Tongue (tissue), 2 donors: ENCODE measurements around the gene ZCCHC9. TPM values are rescaled to one million over a fixed set of nuclear protein-coding genes. Genes with fewer than 3 reads are reported as not detected.
"Not testable (repeated sequence)": the region's sequence is repeated elsewhere in the genome, so short reads cannot be mapped to it uniquely, and the experiment has no call there.

ENCODE experiments used
- DNase-seq: peaks from one replicate; pipeline ENCODE4 v3.0.0-alpha.2; 2015
- total RNA-seq: library from RNA; depleted of rRNA; stranded (reverse); fragments of >200 nt; gene quantifications from one replicate; pipeline ENCODE4 v1.2.3, GENCODE V29; 2014

Gene ZCCHC9
- total RNA-seq, 1 donor from 2014 or later: 25.3 TPM

GRCh38 chr5:81308836-81309235 lies 7.4 kb downstream of the ZCCHC9 start:
- DNase-seq: no peak

GRCh38 chr5:81310402-81311063 lies 9.1 kb downstream of the ZCCHC9 start:
- DNase-seq: no peak

GRCh38 chr5:81313278-81313677 lies 11.9 kb downstream of the ZCCHC9 start:
- no peak for DNase-seq

DNA sequence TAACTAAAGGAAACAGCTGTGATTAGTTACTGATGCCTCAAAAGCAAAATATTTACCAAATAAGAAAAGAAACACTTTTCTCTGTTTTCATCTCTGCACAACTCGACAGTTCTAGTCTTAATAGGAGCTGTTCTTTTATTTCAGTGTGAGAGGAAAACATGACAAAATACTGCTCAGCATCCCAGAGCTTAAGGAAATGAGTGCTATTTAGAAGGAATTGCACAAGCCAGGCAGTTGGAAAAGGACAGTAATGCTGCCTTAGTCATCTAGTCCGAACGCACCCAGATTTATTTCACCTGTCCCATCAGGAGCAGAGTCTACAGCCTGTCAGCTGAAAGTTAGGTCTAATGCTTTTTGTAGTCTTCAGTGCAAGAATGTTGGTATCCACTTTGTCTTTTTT lies 12.3 kb downstream of the ZCCHC9 start:
- DNase-seq: no peak

DNA sequence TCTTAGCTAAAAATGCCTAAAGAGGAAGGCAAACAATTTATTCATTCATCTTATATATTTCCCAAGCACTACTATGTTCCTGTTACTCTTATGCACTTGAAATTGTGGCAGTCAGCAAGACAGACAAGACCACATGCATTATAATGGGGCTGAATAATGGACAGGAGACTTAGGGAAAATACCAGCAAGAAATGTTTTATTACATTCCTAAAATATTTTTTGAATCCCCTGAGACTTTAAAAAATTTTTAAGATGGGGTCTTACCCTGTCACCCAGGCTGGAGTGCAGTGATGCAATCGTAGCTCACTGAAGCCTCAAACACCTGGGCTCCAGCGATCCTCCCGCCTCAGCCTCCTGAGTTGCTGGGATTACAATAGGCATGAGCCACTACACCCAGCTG lies 13.2 kb downstream of the ZCCHC9 start:
- no peak for DNase-seq

DNA sequence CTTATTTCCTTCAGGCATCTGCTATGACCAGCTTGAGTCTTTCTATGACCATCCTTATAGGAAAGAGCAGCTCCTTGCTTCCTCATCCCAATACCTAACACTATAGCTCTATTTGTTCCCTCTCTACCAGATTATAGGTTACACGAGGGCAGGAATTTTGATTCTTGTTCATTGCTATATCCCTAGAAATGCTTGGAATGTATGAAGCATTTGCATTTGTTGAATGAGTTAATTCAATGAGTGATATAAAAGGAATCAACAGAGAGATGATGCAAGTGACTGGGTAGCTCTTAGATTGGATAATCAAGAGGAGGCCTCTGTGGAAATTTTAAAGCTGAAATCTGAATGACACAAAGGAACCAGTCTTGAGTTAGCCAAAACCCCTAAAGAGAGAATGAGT lies 13.9 kb downstream of the ZCCHC9 start:
- no peak for DNase-seq

- no peak for DNase-seq
These were observed 14.4 kb downstream of the ZCCHC9 start for GRCh38 chr5:81315830-81316229.

GRCh38 chr5:81316571-81316970 lies 15.2 kb downstream of the ZCCHC9 start:
- DNase-seq: no peak

GRCh38 chr5:81317536-81317935 lies 16.1 kb downstream of the ZCCHC9 start:
- no peak for DNase-seq

GRCh38 chr5:81326554-81326953 lies 25.2 kb downstream of the ZCCHC9 start:
- DNase-seq: no peak

GRCh38 chr5:81334304-81335061 lies 33.1 kb downstream of the ZCCHC9 start:
- DNase-seq: no peak

DNA sequence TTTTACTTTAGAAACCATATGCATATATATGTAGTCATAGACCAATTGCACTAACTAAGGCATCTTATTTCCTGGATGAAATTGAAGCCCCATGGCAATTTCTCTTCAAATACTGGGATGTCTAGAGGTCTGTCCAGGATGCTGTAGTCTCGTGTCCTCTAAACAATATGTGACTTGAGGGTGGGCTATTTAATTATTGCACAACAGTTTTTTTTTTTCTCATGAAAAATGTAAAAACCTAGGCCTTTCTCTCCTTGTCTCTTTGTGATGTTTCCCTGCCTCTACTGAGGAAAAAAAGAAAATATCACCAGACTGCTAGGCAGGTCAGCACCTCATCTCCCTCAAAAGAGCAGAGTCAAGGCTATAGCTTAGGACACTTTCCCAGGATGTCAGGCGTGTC lies 34.6 kb downstream of the ZCCHC9 start:
- no peak for DNase-seq

DNA sequence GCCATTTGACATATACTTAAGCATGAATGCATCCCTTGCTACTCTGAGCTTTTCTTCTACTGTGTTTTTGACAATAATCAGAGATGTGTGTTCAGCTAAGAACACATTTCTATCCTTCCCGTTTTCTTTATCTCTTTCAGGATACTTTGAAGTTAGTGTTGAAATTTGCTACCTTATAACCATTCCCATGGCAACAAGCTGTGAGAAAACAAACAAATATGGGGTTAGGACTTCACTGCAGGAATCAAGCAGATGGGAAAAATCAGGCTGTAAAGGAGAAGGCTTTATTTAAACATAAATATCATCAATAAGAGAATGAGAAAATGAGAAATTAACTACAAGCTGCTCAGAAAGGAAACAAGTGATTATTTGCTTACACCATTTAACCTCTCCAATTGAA lies 35.2 kb downstream of the ZCCHC9 start:
- DNase-seq: no peak

- DNase-seq: no peak
These were observed 36.4 kb downstream of the ZCCHC9 start for GRCh38 chr5:81337803-81338202.

- not testable (repeated sequence) for DNase-seq
These were observed 36.8 kb downstream of the ZCCHC9 start for GRCh38 chr5:81338213-81338612.

DNA sequence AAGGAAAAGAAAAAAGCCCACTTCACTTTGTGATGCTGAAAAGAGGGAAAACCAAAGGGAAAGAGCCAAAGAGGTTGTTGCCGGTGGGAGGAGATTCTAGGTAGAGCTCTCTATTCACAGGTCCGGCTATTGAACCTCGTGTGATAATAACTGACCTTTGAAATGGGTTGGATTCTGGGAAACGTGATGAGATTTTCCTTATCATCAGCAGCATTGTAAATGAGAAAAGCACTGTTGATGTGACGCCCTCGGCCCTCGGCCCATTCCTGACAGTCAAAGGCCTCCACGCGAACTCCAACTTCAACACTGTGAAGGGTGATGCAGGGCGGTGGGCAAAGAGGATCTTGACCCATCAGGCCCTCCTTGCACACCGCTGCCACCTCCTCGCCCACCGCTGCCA lies 43.3 kb downstream of the ZCCHC9 start:
- DNase-seq: no peak

DNA sequence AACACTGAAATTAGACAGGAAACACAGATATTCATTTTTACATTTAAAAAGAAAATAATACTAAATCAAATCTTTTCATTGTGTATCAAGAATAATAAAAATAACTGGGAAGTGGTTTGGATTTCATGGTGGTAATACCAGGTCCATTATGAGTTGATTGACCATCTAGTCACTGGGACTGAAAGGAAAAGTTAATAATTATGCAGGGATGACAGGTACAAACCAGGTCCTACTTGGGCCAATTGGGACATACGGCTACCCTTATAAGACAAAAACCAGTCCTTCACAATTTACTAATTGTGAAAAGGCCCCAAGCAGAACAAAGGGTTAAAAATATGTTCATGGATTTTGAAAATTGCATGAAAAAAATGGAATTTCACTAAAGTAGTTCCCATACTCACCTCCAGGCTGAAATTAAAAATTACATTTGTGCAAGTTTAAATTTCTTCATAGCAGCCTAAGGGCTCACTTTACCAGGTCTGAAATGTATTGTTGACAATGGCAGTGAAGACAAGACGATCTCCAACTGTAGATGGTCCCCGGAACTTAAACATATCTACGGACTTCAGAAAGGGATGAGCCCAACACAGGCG lies 44.1 kb downstream of the ZCCHC9 start:
- no peak for DNase-seq

GRCh38 chr5:81349161-81349560 lies 47.8 kb downstream of the ZCCHC9 start:
- no peak for DNase-seq

DNA sequence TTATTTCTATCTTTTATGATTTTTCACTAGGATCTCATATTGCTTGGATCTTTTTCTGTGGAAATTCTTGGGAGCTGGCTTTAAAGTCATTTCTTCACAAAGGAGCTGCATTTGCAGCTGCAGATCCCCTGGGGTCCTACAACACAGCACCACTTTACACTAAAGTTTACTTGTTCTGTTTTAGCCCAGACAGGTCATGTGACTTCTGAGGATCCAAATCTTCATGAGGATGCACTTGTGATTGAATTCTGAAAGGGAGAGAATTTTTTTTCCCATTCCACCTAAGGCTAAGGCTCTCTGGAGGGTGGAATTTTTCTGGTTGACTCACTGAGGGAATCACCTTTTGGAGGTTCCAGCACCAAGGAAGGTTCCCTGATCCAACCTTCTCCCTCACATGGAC lies 49.1 kb downstream of the ZCCHC9 start:
- no peak for DNase-seq

- DNase-seq: no peak
These were observed 51.8 kb downstream of the ZCCHC9 start for GRCh38 chr5:81353189-81353588.

GRCh38 chr5:81354093-81354492 lies 52.7 kb downstream of the ZCCHC9 start:
- DNase-seq: no peak

DNA sequence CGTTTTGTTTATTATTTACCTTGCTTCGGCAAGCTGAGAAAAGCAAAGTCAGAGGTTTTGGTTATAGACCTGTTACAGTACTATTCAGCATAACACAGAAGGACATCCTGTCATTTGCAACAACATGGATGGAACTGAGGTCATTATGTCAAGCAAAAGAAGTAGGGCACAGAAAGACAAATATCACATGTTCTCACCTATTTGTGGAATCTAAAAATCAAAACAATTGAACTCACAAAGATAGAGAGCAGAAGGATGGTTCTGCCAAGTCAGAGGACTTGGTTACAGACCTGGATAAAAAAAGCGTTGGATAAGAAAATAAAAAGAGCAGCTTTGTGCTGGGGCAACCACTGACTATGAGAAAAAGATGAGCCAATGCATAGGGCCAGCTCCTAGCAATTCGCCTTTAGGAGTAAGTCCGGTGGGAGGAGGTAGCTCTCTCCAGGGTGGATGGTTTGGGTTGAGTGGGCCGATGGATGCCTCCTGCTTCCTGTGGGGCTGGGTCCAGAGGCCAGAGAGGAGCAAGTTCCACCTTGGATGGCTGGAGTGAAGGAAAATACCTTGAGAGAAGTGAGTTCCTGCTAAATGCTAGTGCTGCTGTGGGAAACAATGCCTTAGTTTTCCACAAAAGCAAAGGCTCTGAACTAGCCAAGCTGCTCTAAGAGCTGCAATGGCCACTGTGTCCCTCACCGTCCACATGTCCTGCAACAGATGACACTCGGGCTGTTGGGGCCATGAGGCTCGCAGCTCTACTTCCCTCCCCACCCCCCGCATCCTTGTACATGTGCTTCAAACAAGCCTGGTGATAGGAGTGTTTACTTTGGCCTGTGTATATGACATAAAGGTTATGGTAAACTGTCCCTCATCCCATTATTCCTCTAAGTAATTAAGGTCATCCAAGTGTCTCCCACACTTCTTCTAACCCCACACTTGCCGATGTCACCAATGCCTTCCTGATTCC lies 54.2 kb downstream of the ZCCHC9 start:
- no peak for DNase-seq

DNA sequence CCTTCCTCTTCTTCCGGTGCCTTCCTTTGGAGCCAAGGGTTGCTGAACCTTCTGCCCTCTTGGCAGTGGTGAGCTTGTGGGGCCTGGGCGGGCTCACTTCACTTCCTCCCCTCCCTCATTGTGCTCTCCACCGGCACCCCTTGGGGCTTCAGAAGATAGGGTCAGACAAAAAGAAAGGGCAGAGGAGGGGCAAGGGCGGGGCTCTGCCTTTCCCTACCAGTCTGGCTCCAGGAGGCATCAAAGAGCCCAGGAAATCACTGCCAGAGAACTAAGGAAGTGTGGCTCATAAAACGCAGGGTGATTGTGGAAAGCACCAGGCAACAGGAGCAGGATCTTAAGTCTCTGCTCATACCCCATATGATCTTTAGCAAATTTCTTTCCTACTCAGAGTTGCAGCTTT lies 57.7 kb downstream of the ZCCHC9 start:
- DNase-seq: no peak
